ENCODE data around the gene IL2RA. TPM values are rescaled to one million over a fixed set of nuclear protein-coding genes. Genes with fewer than 3 reads are reported as not detected.

IL2RA gene
- total and polyA plus RNA-seq, 10 of the 15 experiments (the other 5 are each of a cell fraction or from before 2014, with no cell fraction given), result 2.2 to 6.0 (median 4.9) TPM

DNA sequence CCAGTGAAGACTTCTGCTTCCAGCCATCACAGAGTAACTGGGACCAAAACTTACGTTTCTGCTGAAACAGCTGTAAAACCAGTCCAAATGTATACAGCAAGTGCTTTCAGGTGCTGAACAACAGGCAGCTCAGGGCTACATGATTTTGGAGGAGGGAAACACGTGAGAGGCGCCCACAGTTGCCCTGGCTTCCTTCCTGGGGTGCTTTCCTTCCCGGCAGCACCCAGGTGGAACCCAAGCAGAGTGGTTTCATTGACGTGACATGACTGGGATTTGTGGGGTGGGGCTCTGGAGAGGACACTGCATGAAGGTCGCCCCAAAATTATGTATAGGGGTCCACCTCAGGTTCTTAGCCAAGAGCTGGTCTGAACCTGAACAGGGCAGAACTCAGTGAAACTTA, 34.2 kb downstream of the IL2RA start (continued):
- no peak for TF ChIP-seq ZNF592 (IDR thresholded peaks at IDR 0.05)

- ChIA-PET RAD21 (ENCODE audit: unreplicated experiment) (no interaction called here), CTCF (interaction anchor here (1.1 to 1.2 kb wide), 2 partner anchors 60 to 62 kb away, joined by 3 to 4 read pairs; no protein-coding TSS in a partner anchor), SMC1A (ENCODE audit: uncharacterized antibody, unreplicated experiment) (interaction anchor here (0.6 to 3.1 kb wide), 2 partner anchors 9 to 12 kb away, joined by 3 to 14 read pairs; no protein-coding TSS in a partner anchor), POLR2A (interaction anchor here (1.2 kb wide), 1 partner anchor 66 kb away, joined by 3 read pairs; no protein-coding TSS in a partner anchor)
- DNase-seq (ENCODE audit: low read depth, low spot score) (no peak), ATAC-seq (no peak), FAIRE-seq (no peak)
- H3K27ac ChIP-seq (ENCODE audit: control insufficient read depth, insufficient read depth), result no peak overlapping the region
- H3K27me3 ChIP-seq (replicated peaks in 1 of 2; ENCODE audit: control insufficient read depth in 2 of 2, insufficient read depth in 2 of 2, low read length in 1 of 2), result no peaks in the 10 kb centered on the region
- 71% methylated on average over 6 of the region's 6 CpGs for WGBS (ENCODE audit: insufficient coverage, insufficient replicate concordance, low lambda C conversion rate, missing lambda C conversion rate)
- no peaks in the 10 kb centered on the region for H3K9me3 ChIP-seq (replicated peaks; ENCODE audit: control insufficient read depth, insufficient read depth, low read length)
- H4K20me1 ChIP-seq (ENCODE audit: control insufficient read depth, insufficient read depth), result no peaks in the 10 kb centered on the region
- H3K4me2 ChIP-seq (ENCODE audit: control insufficient read depth, insufficient read depth), result no peak overlapping the region
- no peaks in the 10 kb centered on the region for H3K79me2 ChIP-seq (ENCODE audit: control insufficient read depth, insufficient read depth, low read length)
- no peaks in the 10 kb centered on the region for H3K4me1 ChIP-seq (ENCODE audit: control insufficient read depth, insufficient read depth, low read length)
- no peak overlapping the region for H3K4me3 ChIP-seq
- no peaks in the 10 kb centered on the region for H3K36me3 ChIP-seq (ENCODE audit: control insufficient read depth in 2 of 2, insufficient read depth in 2 of 2, low read length in 1 of 2)
- intact Hi-C loops (cut with micrococcal nuclease; ENCODE audit: unreplicated experiment) (no loop called here), in situ Hi-C loops (cut with MboI) (no loop called here)
- no peak overlapping the region for H2AFZ ChIP-seq (ENCODE audit: control insufficient read depth, low read depth, low read length)
- H3K9ac ChIP-seq (ENCODE audit: control insufficient read depth, insufficient read depth, low read length), result no peak overlapping the region
- no TSS peak for BruUV-seq (replicated peaks)
- TF ChIP-seq CBFB (IDR thresholded peaks at IDR 0.05; ENCODE audit: low read depth) (no peak), NFYA (IDR thresholded peaks at IDR 0.05; ENCODE audit: borderline replicate concordance, low read depth, low read length) (no peak), NBN (IDR thresholded peaks at IDR 0.05) (no peak), SIN3A (IDR thresholded peaks at IDR 0.05; ENCODE audit: low read depth, low read length) (no peak), BACH1 (IDR thresholded peaks at IDR 0.05; ENCODE audit: borderline replicate concordance) (no peak), SUPT20H (IDR thresholded peaks at IDR 0.05; ENCODE audit: borderline replicate concordance, control insufficient read depth, low read depth, low read length) (no peak), KDM1A (IDR thresholded peaks at IDR 0.05; ENCODE audit: borderline replicate concordance) (no peak), POLR2AphosphoS5 (IDR thresholded peaks at IDR 0.05; ENCODE audit: low read length) (no peak), NRF1 (conservative IDR thresholded peaks at IDR 0.05; ENCODE audit: low read depth, low read length) (no peak), EP300 (IDR thresholded peaks at IDR 0.05; ENCODE audit: borderline replicate concordance in 1 of 2, control insufficient read depth in 1 of 2, low read depth in 2 of 2, low read length in 2 of 2) (no peak), TARDBP (IDR thresholded peaks at IDR 0.05; ENCODE audit: borderline replicate concordance) (no peak)
Observed at GRCh38 chr10:6025683-6026255, 36.4 kb downstream of the IL2RA start.
